OCI-M2 (cell line): ENCODE data around the gene AP3D1.
A peak's percentile ranks its signal among the peaks of the same experiment; 100 is the strongest.

Experiments used
- DNase-seq: peaks from one replicate; lab custom pipeline; 2025; ENCODE audit not compliant: unreplicated experiment; lab: John Stamatoyannopoulos, UW

Gene AP3D1

DNA sequence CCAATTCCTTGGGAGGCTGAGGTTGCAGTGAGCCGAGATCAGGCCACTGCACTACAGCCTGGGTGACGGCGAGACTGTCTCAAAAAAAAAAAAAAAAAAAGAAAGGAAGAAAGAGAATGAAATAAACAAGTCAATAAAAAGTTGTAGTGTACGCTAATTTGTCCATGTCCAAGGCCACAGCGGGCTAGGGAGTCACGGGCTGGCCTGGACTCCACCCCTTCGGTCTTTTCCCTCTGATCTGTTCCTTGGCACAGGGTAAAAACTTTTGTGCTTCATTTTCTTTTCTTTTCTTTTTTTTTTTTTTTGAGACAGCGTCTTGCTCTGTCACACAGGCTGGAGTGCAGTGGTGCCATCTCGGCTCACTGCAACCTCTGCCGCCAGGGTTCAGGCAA, 80.9 kb downstream of the AP3D1 start:
- no peak for DNase-seq

DNA sequence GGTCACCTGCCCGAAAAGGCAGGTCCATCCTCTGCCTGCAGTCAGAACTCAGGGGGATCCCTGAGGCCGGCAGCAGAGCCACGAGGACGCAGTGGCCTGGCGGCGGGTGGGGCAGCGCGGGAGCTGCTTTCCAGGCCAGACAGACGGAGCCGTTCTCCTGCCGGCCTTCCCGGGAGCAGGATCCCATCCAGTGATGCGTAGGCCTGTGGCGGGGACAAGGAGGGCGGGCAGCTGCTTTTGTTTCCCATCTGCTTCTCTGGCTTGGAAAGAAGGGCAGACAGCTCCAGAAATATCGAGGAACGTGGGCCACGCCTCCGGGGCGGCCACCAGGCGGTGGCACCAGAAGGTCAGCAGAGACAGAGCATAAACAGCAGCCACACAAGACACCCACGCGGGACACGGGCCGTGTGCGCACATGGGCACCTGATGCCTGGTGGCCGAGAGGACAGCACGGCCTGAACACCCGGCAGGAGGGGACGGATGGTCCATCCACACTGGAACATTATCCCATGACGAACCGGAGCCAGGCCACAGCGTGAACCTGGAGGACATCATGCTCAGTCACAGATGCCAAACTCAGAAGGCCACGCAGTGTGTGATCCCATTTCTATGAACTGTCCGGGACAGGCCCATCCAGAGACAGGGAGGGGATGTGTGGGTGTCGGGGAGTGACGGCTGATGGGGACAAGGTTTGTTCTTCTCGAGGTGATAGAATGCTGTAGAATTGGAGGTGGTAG, 86.4 kb downstream of the AP3D1 start:
- no peak for DNase-seq

DNA sequence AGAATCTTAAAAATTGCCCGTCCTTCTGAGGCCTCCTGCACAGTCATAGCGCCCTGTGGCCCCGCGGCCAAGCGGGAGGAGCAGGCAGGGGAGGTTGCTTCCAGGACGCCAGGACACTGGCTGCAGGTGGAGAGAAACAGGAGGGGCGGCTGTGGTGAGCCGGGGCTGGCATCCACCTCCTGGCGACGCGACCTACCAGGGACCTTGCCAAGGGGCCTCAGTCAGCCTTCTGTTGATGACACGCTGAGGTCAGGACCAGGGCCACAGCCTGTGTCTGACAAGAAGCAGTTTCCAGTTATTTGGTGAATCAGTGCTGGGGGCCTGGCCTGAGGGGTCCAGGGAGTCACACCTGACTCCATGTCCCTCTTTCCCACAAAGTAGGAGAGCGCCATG, 87.0 kb downstream of the AP3D1 start:
- DNase-seq = no peak

DNA sequence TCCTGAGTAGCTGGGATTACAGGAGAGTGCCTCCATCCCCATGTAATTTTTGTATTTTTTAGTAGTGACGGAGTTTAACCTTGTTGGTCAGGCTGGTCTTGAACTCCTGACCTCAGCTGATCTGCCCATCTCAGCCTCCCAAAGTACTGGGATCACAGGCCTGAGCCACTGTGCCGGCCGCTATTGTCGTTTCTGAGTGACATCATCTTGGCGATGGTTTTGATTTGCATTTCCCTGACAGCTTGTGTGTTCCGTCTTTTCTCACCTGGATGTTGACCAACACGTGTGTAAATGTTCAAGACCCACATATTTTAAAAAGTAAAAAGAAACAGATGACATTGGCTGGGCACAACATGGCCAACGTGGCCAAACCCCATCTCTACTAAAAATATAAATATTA, 87.5 kb downstream of the AP3D1 start:
- no peak for DNase-seq

DNA sequence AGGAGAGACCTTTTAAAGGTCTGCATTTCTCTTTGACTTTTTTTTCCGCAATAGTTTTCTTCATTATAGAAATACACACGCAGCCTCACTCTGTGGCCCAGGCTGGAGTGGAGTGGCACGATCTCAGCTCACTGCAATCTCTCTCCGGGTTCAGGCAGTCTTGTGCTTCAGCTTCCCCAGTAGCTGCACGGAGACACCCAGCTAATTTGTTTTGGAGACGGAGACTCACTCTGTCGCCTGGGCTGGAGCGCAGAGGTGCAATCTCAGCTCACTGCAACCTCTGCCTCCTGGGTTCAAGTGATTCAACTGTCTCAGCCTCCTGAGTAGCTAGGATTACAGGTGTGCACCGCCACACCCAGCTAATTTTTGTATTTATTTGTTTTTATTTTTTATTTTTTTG, 88.6 kb downstream of the AP3D1 start:
- DNase-seq = no peak

DNA sequence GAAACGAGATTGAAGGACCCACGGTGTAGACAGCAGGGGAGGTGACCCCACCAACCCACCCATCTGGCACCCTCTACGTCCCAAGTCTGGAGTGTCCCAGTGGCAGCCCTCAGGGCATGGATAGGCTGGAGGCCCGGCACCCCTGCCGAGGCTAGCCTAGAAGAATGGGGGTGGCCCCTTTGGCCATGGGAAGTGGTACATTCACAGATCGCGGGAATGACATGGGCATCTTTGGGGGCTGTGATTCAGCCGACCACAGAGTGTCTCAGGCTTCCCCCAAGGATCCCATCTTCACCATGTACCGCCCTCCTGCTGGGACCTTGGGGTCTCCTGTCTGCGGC, 89.0 kb downstream of the AP3D1 start:
- DNase-seq = no peak

DNA sequence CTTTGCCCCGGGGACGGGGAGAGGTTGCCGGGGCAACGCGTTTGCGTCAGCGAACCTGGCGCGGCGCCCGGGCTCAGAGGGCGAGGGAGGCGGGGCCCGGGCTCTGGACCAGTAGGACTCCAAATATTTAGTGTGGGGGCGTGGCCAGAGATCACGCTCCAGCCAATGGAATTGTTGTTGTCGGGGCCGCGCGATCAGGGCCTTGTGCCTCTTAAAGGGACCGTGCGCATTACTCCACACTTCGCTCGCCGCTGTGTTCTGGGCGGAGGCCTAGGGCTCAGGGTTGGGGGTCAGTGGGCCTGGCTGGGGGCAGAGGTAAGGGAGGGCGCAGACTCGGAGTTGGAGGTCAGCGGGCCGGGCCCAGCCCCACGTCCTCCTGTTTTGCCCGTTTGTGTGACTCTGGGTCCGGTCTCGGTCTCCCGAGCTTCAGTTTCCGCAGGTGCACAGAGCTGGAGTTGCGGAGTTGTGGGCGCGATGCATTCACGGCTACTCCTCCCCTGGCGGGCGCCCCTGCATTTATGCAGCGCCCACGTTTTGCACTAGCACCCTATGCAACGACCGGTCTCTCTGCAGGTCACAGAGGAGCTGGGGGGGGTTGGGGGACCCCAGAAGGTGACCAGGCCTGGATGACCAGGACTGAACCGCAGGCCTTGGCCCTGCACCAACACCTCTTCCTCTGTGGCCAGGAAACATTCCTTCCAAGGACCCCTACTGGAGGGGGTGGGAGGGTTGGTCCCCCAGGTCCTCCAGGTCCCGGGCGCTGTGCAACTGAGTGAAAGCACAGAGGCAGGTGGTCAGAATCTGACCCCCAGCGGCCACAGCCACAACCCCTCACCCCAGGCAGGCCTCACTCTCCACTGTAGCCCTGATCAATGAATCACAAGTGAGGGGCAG, 89.6 kb downstream of the AP3D1 start:
- DNase-seq = peak; percentile 86

DNA sequence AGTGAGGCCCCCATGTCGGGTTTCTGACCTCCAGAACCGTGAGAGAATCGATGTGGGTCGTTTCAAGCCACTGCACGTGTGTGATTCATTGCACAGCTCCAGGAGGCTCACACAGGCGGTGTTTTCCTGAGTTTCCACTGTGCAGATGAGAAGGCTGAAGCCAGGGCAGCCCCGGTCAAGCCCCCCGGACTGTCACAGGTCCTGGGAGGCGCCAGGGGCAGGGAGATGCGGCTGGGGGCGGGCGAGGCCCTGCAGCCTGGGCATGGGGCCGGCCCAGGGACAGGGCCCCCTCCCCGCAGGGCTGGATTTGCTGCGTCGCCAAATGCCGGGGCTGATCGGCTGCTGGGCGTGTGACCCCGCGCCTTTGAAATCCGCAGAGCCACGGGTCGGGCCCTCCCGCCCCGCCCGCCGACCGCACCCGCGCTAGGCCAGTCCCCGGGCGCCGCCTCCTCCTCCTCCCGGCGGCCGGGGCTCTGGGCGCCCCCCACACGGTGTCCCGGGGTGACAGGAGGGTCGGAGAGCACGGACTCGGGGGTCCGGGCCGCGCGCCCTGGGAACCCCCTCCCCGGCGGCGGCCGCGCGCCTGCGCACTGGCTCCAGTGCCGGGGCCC, 90.4 kb downstream of the AP3D1 start:
- DNase-seq = no peak

DNA sequence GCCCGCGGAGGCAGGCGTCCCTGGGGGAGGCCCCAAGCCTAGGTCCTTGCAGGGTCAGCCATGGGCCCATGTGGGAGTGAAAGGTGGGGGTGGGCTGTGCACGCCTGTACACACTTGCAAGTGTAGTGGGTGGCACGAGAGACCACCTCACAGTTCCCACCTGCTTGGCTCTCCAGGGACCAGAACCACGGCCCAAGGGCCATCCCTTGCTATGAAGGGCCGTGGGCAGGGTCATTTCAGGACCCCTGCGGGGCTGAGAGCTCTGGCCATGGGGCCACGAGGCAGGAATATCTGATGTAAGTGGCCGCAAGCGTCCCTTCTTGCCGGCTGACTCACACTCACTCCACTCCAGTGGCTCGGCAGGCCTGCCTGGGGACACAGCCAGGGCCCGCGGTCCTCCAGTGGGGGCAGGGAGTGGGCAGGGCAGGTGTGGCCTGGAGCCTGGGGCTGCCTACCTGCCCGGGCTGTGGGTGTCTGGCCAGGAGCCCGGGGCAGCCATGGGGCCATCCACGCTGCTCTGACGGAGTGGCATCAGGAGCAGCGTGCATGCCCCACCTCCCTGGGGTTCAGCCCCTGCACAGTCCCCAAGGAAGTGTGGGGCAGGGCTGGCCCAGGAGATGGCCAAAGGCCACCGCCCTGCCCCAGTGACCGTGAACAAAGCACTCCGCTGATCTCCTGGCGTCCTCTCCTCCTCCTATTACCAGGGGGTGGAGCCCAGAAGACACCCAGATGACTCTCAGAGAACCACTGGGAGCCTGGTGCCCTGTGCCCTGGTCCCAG, 91.8 kb downstream of the AP3D1 start:
- DNase-seq = peak; percentile 12

DNA sequence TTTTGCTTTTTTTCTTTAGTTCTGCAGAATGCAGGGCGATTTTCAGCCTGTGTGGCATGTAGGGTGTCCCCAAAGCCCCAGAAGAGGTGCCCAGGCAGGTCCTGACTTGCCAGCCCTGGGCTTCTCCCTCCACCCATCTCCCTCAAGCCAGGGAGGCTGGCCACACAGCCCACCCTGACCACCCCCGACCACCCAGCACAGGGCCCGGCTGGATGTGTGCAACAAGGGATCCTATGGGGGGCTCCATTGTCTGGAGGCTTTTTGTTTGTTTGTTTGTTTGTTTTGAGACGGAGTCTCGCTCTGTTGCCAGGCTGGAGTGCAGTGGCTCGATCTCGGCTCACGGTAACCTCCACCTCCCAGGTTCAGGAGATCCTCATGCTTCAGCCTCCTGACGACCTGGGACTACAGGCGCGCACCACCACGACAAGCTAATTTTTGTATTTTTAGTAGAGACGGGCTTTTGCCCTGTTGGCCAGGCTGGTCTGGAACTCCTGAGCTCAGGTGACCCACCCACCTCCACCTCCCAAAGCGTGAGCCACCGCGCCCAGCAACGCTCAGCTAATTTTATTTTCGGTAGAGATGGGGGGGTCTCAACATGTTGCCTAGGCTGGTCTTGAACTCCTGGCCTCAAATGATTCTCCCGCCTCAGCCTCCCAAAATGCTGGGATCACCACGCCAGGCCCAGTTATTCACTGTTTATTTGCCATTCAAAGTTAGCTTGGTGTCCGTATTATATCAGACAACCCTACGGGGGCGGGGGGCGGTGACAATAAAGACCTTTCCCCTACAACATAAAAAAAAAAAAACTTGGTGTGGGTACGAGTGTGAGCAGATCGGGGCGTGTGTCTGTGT, 92.6 kb downstream of the AP3D1 start:
- DNase-seq = no peak

DNA sequence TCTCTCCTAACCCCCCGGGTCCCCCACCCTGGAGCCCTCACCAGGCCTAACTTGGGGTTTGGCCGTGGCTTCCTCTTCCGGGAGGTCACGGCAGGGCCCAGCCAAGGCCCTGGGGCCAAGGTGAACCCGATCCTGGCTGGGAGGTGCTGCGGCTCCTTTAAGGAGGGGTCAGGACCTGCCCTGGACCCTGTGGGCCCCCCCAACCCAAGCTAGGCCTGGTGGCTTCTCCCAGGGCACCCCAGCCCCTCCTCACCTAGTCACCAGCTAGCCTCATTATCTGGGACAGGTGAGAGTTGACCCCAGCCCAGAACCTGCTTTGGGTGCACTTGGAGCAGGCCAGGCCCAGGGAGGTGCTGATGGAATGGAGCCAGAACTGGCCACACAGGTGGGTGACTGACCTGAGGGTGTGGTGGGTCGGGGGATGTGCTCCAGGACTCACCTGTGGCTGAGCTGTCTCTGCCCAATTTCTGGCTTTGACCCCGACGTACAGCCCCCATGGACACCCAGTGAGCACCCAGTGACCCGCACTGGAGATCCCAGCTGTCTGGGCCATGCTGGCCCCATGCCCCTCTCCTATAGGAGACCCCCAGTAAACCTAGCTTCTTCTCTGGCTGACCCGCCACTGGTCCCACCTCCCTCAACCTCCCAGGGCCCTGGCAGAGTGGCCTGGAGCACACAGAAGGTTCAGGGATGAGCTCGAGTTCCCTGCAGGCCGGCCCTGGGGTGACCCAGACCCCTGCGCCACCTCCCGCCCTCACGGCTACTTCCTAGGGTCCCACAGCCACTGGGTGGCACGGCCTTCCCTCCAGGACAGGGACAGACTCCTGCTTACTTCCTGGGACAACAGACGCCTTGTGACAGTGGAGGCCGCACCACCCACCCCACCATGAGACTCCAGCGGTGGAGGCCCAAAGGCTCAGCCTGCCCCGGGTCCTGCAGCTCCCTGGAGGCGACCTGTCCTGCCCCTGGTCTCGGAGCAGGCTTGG, 93.6 kb downstream of the AP3D1 start:
- DNase-seq = no peak

DNA sequence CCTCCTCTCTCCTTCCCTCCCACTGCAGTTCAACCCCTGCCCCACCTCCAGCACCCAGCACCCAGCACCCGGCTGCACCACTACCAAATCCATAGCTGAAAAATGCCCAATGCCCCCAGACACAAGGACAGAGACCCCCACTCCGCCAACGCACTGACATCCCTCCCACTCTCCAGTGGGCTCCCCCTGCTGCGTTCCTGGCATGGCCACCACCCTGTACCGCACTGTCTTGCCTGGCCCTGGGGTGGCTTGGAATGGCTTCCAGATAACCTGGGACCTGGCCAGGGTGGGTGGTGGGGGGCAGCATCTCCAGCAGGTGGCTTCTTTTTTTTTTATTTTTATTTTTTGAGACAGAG, 94.6 kb downstream of the AP3D1 start:
- no peak for DNase-seq

DNA sequence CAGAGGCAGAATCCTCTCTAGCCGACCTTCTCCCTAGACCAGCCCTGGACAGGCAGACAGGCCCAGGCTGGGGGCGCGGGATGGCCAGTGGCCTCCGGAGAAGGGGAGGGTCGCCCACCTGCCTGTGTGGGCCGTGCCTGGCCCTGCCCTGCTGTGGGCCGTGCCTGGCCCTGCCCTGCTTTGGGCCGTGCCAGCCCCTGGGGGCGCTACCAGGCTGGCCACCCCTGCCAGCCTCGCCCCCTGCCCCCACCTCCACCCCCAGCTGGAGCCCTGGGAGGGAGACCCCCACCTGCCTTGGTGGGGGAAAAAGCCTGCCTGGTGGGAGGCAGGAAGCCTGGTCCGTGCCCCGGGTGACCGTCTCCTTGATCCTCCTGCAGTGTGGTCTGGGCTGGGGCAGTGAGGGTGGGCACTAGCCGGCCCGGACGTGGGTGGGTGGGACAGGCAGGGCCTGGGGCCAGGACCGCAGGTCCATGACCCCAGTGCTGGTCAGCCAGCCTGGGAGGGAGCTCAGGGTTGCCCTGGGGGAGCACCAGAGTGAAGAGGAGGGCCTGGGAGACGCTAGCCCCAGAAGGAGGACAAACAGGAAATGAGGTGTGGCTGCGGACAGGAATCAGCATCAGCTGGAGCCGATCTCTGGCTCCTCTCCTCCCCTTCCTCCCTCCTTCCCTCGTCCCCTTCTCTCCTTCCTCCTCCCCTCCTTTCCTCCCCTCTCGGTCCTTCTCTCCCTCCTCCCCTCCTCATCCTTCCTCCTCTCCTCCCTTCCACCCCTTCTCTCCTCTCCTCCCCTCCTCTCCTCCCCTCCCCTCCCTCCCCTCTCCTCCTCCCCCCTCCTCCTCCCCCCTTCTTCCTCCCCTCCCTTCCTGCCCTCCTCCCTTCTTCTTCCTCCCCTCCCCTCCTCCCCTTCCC, 95.2 kb downstream of the AP3D1 start:
- peak; percentile 13 for DNase-seq

DNA sequence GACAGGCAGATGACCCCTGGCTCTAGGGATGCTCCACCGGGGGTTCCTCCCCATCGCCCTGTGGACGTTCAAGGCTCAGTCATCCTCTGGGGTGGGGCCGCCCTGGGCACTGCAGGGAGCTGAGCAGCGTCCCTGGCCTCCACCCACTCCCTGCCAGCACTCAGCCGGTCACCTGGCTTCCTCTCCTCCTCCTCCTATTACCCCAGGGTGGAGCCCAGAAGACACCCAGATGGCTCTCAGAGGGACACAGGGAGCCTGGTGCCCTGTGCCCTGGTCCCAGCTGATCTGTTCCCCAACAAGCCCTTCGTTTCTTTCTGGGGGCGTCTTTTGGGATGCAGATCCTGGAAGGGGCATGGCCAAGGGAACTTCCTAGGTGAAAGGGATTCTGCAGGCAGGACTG, 96.6 kb downstream of the AP3D1 start:
- no peak for DNase-seq

DNA sequence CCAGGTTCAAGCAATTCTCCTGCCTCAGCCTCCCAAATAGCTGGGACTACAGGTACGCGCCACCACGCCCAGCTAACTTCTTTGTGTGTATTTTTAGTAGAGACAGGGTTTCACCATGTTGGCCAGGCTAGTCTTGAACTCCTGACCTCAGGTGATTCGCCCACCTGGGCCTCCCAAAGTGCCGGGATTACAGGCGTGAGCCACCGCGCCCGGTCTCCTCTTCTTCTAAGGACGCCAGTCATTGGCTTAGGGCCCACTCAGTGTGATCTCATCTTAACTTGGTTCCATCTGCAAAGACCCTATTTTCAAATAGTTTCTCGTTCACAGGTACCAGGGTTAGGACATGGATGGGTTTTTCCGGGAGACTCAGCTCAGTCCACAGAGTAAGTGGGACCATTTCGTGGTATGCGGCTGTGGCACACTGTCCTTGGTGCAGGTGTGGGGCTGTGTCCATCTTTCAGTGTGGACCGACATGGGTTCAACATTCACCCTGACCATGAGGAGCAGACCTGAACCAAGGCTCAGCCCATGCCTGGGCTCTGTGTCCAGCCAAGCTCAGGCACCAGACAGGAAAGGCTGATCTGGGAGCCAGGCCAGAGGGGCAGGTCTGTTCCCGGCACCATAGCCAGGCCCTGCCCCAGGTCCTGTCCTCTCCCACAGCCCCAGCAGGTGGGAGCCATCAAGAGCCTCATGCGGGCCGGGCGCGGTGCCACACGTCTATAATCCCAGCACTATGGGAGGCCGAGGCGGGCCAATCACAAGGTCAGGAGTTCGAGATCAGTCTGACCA, 97.6 kb downstream of the AP3D1 start:
- no peak for DNase-seq

DNA sequence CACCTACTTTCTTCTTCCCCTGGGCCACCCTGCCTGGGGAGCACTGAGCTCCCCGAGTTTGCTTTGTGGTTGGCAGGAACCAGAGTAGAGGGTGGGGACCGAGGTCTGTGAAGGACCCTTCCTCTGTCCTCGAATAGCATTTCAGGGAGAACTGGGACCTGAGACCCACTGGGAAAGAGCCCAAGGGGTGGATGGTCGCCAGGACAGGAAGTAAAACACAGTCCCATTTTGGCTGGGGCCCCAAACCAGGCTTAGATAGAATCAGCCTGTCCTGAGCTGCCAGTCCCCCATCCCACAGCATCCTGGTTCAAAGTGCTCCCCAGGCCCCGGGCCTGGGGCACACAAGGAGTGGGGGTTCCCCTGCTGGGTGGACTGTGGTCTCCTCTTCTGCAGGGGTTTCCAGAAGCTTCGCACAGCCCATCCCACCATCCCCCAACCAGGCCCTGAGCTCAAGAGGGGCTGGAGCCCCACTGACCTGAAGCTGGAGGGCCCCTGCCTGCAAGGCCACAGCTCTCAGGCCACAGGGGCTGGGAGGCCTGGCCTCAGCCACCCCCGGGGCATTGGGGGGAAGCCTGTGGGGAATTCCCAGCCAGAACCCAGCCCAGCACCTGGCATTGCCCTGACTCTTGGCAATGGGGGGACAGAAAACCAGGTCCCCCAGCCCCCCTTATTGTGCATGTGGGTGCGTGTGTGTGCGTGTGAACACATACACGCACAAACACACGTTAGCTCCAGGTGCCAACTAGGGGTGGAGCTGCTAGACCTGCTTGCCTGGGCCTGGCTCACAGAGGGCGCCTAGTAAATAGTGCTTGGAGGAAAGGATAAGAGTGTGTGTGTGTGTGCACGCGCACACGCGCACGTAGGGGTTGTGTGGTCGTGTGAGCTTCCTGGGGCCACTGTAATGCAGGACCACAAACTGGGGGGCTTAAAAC, 99.3 kb downstream of the AP3D1 start:
- no peak for DNase-seq
